ENCODE results near the gene FLNC.

FLNC gene

DNA sequence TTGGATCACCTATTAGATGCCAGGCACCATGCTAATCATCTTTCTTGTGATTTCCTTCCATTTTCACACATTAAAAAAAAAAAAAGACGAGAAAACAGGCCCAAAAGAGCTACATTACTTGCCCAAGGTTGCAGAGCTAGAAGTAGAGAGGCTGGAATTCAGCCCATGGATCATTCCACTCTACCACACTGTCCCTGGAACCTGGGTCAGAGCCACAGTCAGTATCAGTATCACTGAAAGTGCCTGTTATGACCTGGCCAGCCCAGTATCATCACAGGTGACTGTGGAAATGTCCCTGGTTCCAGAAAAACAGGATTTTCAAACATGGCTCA, 3.3 kb upstream of the FLNC start:
- DNase-seq, result no peak
- H3K4me2 ChIP-seq (ENCODE audit: low read length), result no peak overlapping the region
- H3K18ac ChIP-seq (ENCODE audit: low read length), result no peak overlapping the region
- H2AK5ac ChIP-seq (ENCODE audit: low read length), result no peak overlapping the region
- no peak overlapping the region for H4K8ac ChIP-seq (ENCODE audit: low read depth, low read length)
- no peak overlapping the region for H2BK120ac ChIP-seq (ENCODE audit: low read depth, low read length)
- H3K27ac ChIP-seq (ENCODE audit: low read depth, low read length), result no peak overlapping the region
- no CpG with 5 or more reads among the region's 1 CpG for WGBS (ENCODE audit: extremely low coverage, insufficient coverage, low lambda C conversion rate)
- H3K79me2 ChIP-seq (ENCODE audit: control insufficient read depth, insufficient read depth, low read length), result peaks cover 12% of the 10 kb centered on the region
- H3K4ac ChIP-seq (ENCODE audit: low read depth, low read length), result no peak overlapping the region
- no peaks in the 10 kb centered on the region for H3K27me3 ChIP-seq (ENCODE audit: insufficient read depth, low read length, poor library complexity)
- no peak overlapping the region for H2BK5ac ChIP-seq (ENCODE audit: low read length)
- H3K56ac ChIP-seq (ENCODE audit: low read length), result no peak overlapping the region
- peaks cover 3% of the 10 kb centered on the region for H3K79me1 ChIP-seq (ENCODE audit: low read length)
- peaks cover 16% of the 10 kb centered on the region for H3K4me1 ChIP-seq (ENCODE audit: control insufficient read depth, low read depth, low read length)
- H4K5ac ChIP-seq (ENCODE audit: low read length), result no peak overlapping the region
- H3K9ac ChIP-seq (ENCODE audit: low read length), result no peak overlapping the region
- H3K23ac ChIP-seq (ENCODE audit: low read length), result no peak overlapping the region
- H3K36me3 ChIP-seq (ENCODE audit: control insufficient read depth, insufficient read depth, low read length), result no peaks in the 10 kb centered on the region
- no peak overlapping the region for H2BK15ac ChIP-seq (replicated peaks; ENCODE audit: low read depth)
- no peak overlapping the region for H3K4me3 ChIP-seq (ENCODE audit: low read length)

DNA sequence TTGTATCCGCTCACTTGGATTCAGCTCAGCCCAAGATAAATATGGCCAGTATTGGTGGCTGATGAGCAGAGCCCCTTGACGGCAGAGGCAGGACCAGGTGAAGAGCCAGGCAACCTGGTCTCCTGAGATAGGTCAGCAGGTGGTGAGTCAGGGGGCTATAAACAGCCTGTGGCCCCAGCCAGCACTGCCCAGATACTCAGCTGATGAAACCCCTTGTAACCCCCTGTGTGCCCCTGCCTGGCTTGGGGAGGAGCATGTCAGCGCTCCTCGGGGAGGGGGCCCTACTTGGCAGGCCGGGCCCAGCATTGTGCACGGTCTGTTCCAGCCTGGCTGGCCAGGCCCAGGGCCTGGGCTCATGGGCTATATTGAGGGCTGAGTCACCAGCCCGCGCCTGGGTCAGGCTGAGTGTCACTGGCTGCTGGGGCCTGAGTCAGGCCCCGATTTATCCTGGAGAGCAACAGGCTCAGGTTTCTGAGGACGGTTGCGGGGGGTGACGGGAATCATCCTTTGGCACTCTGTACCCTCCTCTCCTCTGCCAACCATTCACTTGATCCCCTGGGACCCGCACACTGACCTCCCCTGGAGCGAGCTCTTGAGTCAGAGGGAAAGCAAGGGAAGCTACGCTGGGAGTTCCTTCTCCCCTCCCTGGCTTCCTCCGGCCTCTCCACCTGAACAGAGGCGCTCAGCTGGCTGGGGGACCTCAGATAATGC, 2.8 kb upstream of the FLNC start:
- H3K27ac ChIP-seq (ENCODE audit: low read depth, low read length), result peak overlapping the region; percentile 68
- H3K4ac ChIP-seq (ENCODE audit: low read depth, low read length), result no peak overlapping the region
- peaks cover 12% of the 10 kb centered on the region for H3K79me2 ChIP-seq (ENCODE audit: control insufficient read depth, insufficient read depth, low read length)
- no peak overlapping the region for H3K9ac ChIP-seq (ENCODE audit: low read length)
- H4K8ac ChIP-seq (ENCODE audit: low read depth, low read length), result no peak overlapping the region
- no peaks in the 10 kb centered on the region for H3K36me3 ChIP-seq (ENCODE audit: control insufficient read depth, insufficient read depth, low read length)
- H3K18ac ChIP-seq (ENCODE audit: low read length), result peak overlapping the region; percentile 7
- H3K56ac ChIP-seq (ENCODE audit: low read length), result peak overlapping the region; percentile 69
- WGBS (ENCODE audit: extremely low coverage, insufficient coverage, low lambda C conversion rate), result no CpG with 5 or more reads among the region's 17 CpGs
- no peak overlapping the region for H2BK120ac ChIP-seq (ENCODE audit: low read depth, low read length)
- no peak overlapping the region for H2AK5ac ChIP-seq (ENCODE audit: low read length)
- peaks cover 16% of the 10 kb centered on the region for H3K4me1 ChIP-seq (ENCODE audit: control insufficient read depth, low read depth, low read length)
- DNase-seq, result peak; percentile 91
- no peak overlapping the region for H4K5ac ChIP-seq (ENCODE audit: low read length)
- no peak overlapping the region for H2BK15ac ChIP-seq (replicated peaks; ENCODE audit: low read depth)
- H3K23ac ChIP-seq (ENCODE audit: low read length), result no peak overlapping the region
- peaks cover 3% of the 10 kb centered on the region for H3K79me1 ChIP-seq (ENCODE audit: low read length)
- no peak overlapping the region for H3K4me3 ChIP-seq (ENCODE audit: low read length)
- H2BK5ac ChIP-seq (ENCODE audit: low read length), result no peak overlapping the region
- H3K27me3 ChIP-seq (ENCODE audit: insufficient read depth, low read length, poor library complexity), result no peaks in the 10 kb centered on the region
- no peak overlapping the region for H3K4me2 ChIP-seq (ENCODE audit: low read length)

DNA sequence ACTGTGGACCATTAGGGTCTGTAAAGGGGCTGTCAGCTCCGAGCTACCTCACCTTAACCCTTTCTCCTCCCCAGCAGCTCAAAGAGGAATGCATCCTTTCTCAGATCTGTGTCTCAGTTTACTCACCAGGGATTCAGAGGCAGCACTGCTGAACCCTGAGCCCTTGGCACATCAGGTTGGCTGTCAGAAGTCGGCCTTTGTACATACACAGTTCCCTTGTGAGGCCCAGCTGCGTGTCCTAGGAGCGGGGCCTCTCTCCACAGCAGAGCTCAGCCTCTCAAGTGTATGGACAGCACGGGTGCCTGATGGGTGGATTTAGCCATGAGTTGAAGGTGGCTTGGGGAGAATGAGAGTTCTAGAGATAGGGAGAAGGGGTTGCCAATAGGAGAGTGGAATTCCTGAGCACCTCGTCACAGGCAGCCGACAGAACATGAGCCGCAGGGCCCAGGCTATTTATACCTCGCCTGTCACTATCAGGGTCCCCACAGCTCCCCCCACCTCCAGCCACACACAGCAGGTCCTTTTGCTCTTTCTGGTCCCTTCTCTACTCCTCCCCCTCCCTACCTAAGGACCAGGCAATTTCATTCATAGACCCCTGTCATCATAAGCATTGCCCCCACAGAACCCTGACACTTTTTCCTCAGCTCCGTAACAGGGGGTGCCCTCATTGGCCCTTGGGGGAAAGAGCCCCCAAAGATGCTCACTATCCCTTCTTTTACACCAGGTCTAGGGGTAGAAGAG, 2.1 kb upstream of the FLNC start:
- no CpG with 5 or more reads among the region's 10 CpGs for WGBS (ENCODE audit: extremely low coverage, insufficient coverage, low lambda C conversion rate)
- no peak overlapping the region for H2BK120ac ChIP-seq (ENCODE audit: low read depth, low read length)
- no peak overlapping the region for H3K4me3 ChIP-seq (ENCODE audit: low read length)

DNA sequence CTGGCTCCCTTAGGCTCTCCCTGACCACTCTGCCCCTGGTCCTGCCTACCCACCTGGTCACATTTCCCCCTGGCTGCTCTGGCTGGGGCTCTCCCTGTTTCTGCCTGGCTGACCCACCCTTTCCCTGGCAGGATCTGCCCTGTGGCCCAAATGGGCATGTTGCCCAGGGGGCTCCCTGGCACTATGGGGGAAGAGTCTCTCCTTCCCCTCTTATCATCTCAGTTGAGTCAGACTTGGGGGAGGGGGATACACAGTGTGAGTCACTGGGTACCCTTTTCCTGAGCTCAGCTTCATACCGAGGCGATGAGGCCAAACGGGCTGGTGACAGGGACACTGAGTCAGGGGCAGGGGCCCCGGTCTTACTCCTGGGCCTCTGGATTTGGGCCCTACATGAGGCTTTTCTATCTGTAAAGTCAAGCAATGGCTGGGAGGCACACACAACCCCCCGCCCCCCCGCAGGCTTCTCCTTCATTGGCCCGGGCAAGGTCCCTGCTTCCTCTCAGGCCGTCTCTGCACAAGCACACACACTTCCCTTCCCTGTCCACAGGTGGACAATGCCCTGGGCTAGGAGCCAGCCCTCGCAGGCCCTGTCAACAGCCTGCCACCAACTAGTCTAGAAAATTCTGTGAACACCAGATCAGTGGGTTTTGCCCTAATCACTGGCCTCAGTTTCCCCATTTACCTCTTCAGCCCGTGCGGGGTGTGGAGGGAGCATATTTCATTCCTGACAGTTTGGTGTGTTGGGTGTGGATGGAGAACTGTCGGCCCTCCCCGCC, 627 bp upstream of the FLNC start:
- H3K56ac ChIP-seq (ENCODE audit: low read length), result peak overlapping the region; percentile 65
- no peaks in the 10 kb centered on the region for H3K27me3 ChIP-seq (ENCODE audit: insufficient read depth, low read length, poor library complexity)
- H3K27ac ChIP-seq (ENCODE audit: low read depth, low read length), result peak overlapping the region; percentile 47
- no peak overlapping the region for H2BK15ac ChIP-seq (replicated peaks; ENCODE audit: low read depth)
- peak; percentile 84 for DNase-seq
- no peak overlapping the region for H4K8ac ChIP-seq (ENCODE audit: low read depth, low read length)
- H3K79me1 ChIP-seq (ENCODE audit: low read length), result peaks cover 5% of the 10 kb centered on the region
- no peak overlapping the region for H2BK120ac ChIP-seq (ENCODE audit: low read depth, low read length)
- H3K4me3 ChIP-seq (ENCODE audit: low read length), result no peak overlapping the region
- no CpG with 5 or more reads among the region's 13 CpGs for WGBS (ENCODE audit: extremely low coverage, insufficient coverage, low lambda C conversion rate)
- H3K4me1 ChIP-seq (ENCODE audit: control insufficient read depth, low read depth, low read length), result peaks cover 23% of the 10 kb centered on the region
- peak overlapping the region; percentile 82 for H3K4ac ChIP-seq (ENCODE audit: low read depth, low read length)
- H3K4me2 ChIP-seq (ENCODE audit: low read length), result peak overlapping the region; percentile 48
- no peak overlapping the region for H3K23ac ChIP-seq (ENCODE audit: low read length)
- peak overlapping the region; percentile 69 for H2BK5ac ChIP-seq (ENCODE audit: low read length)
- H3K36me3 ChIP-seq (ENCODE audit: control insufficient read depth, insufficient read depth, low read length), result no peaks in the 10 kb centered on the region
- peaks cover 12% of the 10 kb centered on the region for H3K79me2 ChIP-seq (ENCODE audit: control insufficient read depth, insufficient read depth, low read length)
- H3K18ac ChIP-seq (ENCODE audit: low read length), result peak overlapping the region; percentile 20
- peak overlapping the region; percentile 63 for H3K9ac ChIP-seq (ENCODE audit: low read length)
- H2AK5ac ChIP-seq (ENCODE audit: low read length), result peak overlapping the region; percentile 81
- no peak overlapping the region for H4K5ac ChIP-seq (ENCODE audit: low read length)

More for the DNA sequence above, 2.1 kb upstream of the FLNC start:
- peak; percentile 82 for DNase-seq
- peaks cover 12% of the 10 kb centered on the region for H3K79me2 ChIP-seq (ENCODE audit: control insufficient read depth, insufficient read depth, low read length)
- H3K79me1 ChIP-seq (ENCODE audit: low read length), result peaks cover 3% of the 10 kb centered on the region
- peaks cover 18% of the 10 kb centered on the region for H3K4me1 ChIP-seq (ENCODE audit: control insufficient read depth, low read depth, low read length)
- H2BK15ac ChIP-seq (replicated peaks; ENCODE audit: low read depth), result no peak overlapping the region
- peak overlapping the region; percentile 69 for H3K56ac ChIP-seq (ENCODE audit: low read length)
- H3K27me3 ChIP-seq (ENCODE audit: insufficient read depth, low read length, poor library complexity), result no peaks in the 10 kb centered on the region
- no peak overlapping the region for H3K4ac ChIP-seq (ENCODE audit: low read depth, low read length)
- peak overlapping the region; percentile 68 for H3K27ac ChIP-seq (ENCODE audit: low read depth, low read length)
- no peak overlapping the region for H4K8ac ChIP-seq (ENCODE audit: low read depth, low read length)
- H2BK5ac ChIP-seq (ENCODE audit: low read length), result peak overlapping the region; percentile 31
- no peak overlapping the region for H3K23ac ChIP-seq (ENCODE audit: low read length)
- H4K5ac ChIP-seq (ENCODE audit: low read length), result no peak overlapping the region
- H3K18ac ChIP-seq (ENCODE audit: low read length), result peak overlapping the region; percentile 7
- peak overlapping the region; percentile 44 for H3K9ac ChIP-seq (ENCODE audit: low read length)
- H3K4me2 ChIP-seq (ENCODE audit: low read length), result no peak overlapping the region
- no peaks in the 10 kb centered on the region for H3K36me3 ChIP-seq (ENCODE audit: control insufficient read depth, insufficient read depth, low read length)
- H2AK5ac ChIP-seq (ENCODE audit: low read length), result no peak overlapping the region

DNA sequence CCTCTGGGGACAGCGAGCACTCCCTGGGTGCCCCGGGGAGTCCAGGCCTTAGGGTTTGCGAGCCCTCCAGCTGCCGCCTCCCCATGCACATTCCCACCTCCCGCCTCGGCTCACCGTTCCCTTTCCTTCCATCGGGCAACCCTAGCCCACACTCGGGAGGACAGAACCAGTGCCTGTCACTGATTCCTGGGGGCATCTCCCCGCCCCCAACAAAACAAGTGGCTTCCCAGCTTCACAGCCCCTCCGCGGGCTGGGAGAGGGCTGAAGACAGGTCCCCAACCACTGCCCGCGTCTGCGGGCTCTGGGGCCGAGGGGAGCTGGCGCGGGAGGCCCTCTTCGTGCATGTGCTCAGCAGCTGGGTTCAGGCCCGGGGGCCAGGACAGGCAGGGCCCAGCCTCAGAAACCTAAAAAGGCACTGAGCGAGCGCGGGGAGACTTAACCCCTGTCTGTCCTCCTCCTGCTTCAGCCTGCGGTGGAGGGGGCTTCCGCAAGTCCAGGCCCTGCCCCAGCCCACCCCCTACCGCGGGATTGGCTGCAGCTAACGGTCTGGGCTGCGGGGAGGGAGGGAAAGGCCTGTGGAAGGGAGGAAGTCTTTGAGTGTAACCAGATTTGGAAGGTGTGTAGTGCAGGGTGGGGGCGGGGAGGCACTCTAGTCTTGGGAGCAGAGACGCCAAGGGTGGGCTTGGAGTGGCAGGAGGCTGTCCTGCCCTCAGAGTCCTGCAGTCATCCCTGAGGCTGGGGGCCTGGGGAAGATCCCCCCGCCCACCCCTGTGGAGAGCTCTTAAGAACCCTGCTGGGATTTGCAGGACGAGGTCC, 1.2 kb downstream of the FLNC start:
- peak overlapping the region; percentile 72 for H3K23ac ChIP-seq (ENCODE audit: low read length)
- H3K9ac ChIP-seq (ENCODE audit: low read length), result peak overlapping the region; percentile 84
- peak overlapping the region; percentile 29 for H2BK5ac ChIP-seq (ENCODE audit: low read length)
- H2AK5ac ChIP-seq (ENCODE audit: low read length), result no peak overlapping the region
- peaks cover 23% of the 10 kb centered on the region for H3K4me1 ChIP-seq (ENCODE audit: control insufficient read depth, low read depth, low read length)
- H3K4ac ChIP-seq (ENCODE audit: low read depth, low read length), result peak overlapping the region; percentile 74
- H2BK15ac ChIP-seq (replicated peaks; ENCODE audit: low read depth), result no peak overlapping the region
- peak overlapping the region; percentile 81 for H3K4me2 ChIP-seq (ENCODE audit: low read length)
- WGBS (ENCODE audit: extremely low coverage, insufficient coverage, low lambda C conversion rate), result no CpG with 5 or more reads among the region's 33 CpGs
- peaks cover 12% of the 10 kb centered on the region for H3K79me2 ChIP-seq (ENCODE audit: control insufficient read depth, insufficient read depth, low read length)
- peak overlapping the region; percentile 88 for H3K27ac ChIP-seq (ENCODE audit: low read depth, low read length)
- H3K27me3 ChIP-seq (ENCODE audit: insufficient read depth, low read length, poor library complexity), result no peaks in the 10 kb centered on the region
- no peak overlapping the region for H4K5ac ChIP-seq (ENCODE audit: low read length)
- peak overlapping the region; percentile 51 for H2BK120ac ChIP-seq (ENCODE audit: low read depth, low read length)
- H3K36me3 ChIP-seq (ENCODE audit: control insufficient read depth, insufficient read depth, low read length), result no peaks in the 10 kb centered on the region
- DNase-seq, result peak; percentile 92
- H4K8ac ChIP-seq (ENCODE audit: low read depth, low read length), result no peak overlapping the region
- H3K18ac ChIP-seq (ENCODE audit: low read length), result peak overlapping the region; percentile 78
- peaks cover 6% of the 10 kb centered on the region for H3K79me1 ChIP-seq (ENCODE audit: low read length)
- peak overlapping the region; percentile 98 for H3K56ac ChIP-seq (ENCODE audit: low read length)
- H3K4me3 ChIP-seq (ENCODE audit: low read length), result peak overlapping the region; percentile 49

Data from mesendoderm (in vitro differentiated cells).